Daoy (cell line): Measurements from ENCODE around the gene C3orf18. TPM values are rescaled to one million over a fixed set of nuclear protein-coding genes. Genes with fewer than 3 reads are reported as not detected.
"Not testable (repeated sequence)": the region's sequence is repeated elsewhere in the genome, so short reads cannot be mapped to it uniquely, and the experiment has no call there.

Experiments
- DNase-seq: peaks from one replicate; pipeline ENCODE4 v3.0.0-alpha.2; 2015; ENCODE audit warnings: low read depth
- total RNA-seq: library from RNA; depleted of rRNA; stranded (reverse); fragments of >200 nt; shearing (Covaris generic); gene quantifications from 2 replicates; pipeline ENCODE4 v1.2.3, GENCODE V29; 2014; rRNA removed

The C3orf18 gene
- total RNA-seq, 1 experiment from 2014 or later: 2.6 TPM

GRCh38 chr3:50523279-50523811 is 44.2 kb downstream of the C3orf18 start:
- DNase-seq: no peak

- DNase-seq: no peak
These were observed 46.0 kb downstream of the C3orf18 start for GRCh38 chr3:50521572-50521971.

GRCh38 chr3:50520849-50521248 is 46.7 kb downstream of the C3orf18 start:
- DNase-seq: no peak

GRCh38 chr3:50519471-50520089 is 48.0 kb downstream of the C3orf18 start:
- peak; percentile 64 for DNase-seq

GRCh38 chr3:50518436-50518835 is 49.1 kb downstream of the C3orf18 start:
- DNase-seq: no peak

GRCh38 chr3:50517721-50518206 is 49.8 kb downstream of the C3orf18 start:
- DNase-seq: no peak

GRCh38 chr3:50516440-50516871 is 51.1 kb downstream of the C3orf18 start:
- DNase-seq: no peak

- no peak for DNase-seq
These were observed 51.7 kb downstream of the C3orf18 start for GRCh38 chr3:50515565-50516439.

GRCh38 chr3:50512908-50513307 is 54.6 kb downstream of the C3orf18 start:
- DNase-seq: not testable (repeated sequence)

GRCh38 chr3:50512131-50512530 is 55.4 kb downstream of the C3orf18 start:
- DNase-seq: no peak

- no peak for DNase-seq
These were observed 57.2 kb downstream of the C3orf18 start for GRCh38 chr3:50510325-50510724.

GRCh38 chr3:50509715-50510114 is 57.8 kb downstream of the C3orf18 start:
- DNase-seq: no peak

GRCh38 chr3:50508821-50509220 is 58.7 kb downstream of the C3orf18 start:
- no peak for DNase-seq

Other genes starting within 250 kb of the C3orf18 start
- 23.5 and 31.0 TPM in 2 replicates for gene HYAL2, start 245.0 kb downstream of the C3orf18 start, total RNA-seq
- gene TUSC2, start 239.5 kb downstream of the C3orf18 start, total RNA-seq: 44.3 and 51.3 TPM in 2 replicates
- 12.7 and 21.2 TPM in 2 replicates for gene RASSF1, start 226.9 kb downstream of the C3orf18 start, total RNA-seq
- gene ZMYND10, start 222.0 kb downstream of the C3orf18 start, total RNA-seq: 0.06 and 0.17 TPM in 2 replicates
- 14.7 and 20.6 TPM in 2 replicates for gene NPRL2, start 217.0 kb downstream of the C3orf18 start, total RNA-seq
- 25.3 and 28.3 TPM in 2 replicates for gene CYB561D2, start 216.9 kb downstream of the C3orf18 start, total RNA-seq
- gene TMEM115, start 208.2 kb downstream of the C3orf18 start, total RNA-seq: 26.6 and 33.9 TPM in 2 replicates
- gene CACNA2D2, start 64.1 kb downstream of the C3orf18 start, total RNA-seq: 0.03 TPM in 1 of 2 replicates, not detected in the other
- 9.1 and 9.7 TPM in 2 replicates for gene HEMK1, start 1.8 kb upstream of the C3orf18 start, total RNA-seq
- 0.46 TPM in 1 of 2 replicates, not detected in the other for gene CISH, start 44.0 kb upstream of the C3orf18 start, total RNA-seq
- gene MAPKAPK3, start 49.4 kb upstream of the C3orf18 start, total RNA-seq: 21.7 and 23.4 TPM in 2 replicates
- gene DOCK3, start 107.2 kb upstream of the C3orf18 start, total RNA-seq: 0.36 and 0.51 TPM in 2 replicates